ENCODE measurements around the gene AUTS2. TPM values are rescaled to one million over a fixed set of nuclear protein-coding genes. Genes with fewer than 3 reads are reported as not detected.
A peak's percentile ranks its signal among the peaks of the same experiment; 100 is the strongest.

The AUTS2 gene
- total RNA-seq, 3 donors from 2014 or later: 31.5 to 94.3 (median 81.3) TPM

DNA sequence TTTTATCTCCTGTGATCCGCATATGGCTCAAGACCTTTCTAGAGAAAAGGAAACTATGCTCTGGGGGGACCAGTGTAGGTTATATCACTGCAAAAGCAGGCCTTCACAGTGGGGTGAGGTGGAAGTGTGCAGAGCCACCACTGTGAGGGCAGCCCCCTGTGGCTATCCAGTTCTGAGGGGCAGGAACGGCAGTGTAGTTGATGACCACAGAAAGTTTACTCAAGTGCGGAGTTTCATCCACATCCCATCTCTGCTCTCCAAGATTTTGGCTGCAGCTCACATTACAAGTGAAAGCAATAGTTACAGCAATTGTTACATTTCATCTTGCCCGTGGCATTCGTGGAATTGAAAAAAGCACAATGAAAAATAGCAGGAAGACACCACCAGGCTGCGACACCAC is 1187.8 kb downstream of the AUTS2 start:
- H3K9me3 ChIP-seq: no peaks in the 10 kb centered on the region
- no peak overlapping the region for H3K4me3 ChIP-seq
- TF ChIP-seq POLR2AphosphoS5 (IDR thresholded peaks at IDR 0.05) (no peak), POLR2A (IDR thresholded peaks at IDR 0.05) (no peak)
- TF ChIP-seq, protein P1, sequence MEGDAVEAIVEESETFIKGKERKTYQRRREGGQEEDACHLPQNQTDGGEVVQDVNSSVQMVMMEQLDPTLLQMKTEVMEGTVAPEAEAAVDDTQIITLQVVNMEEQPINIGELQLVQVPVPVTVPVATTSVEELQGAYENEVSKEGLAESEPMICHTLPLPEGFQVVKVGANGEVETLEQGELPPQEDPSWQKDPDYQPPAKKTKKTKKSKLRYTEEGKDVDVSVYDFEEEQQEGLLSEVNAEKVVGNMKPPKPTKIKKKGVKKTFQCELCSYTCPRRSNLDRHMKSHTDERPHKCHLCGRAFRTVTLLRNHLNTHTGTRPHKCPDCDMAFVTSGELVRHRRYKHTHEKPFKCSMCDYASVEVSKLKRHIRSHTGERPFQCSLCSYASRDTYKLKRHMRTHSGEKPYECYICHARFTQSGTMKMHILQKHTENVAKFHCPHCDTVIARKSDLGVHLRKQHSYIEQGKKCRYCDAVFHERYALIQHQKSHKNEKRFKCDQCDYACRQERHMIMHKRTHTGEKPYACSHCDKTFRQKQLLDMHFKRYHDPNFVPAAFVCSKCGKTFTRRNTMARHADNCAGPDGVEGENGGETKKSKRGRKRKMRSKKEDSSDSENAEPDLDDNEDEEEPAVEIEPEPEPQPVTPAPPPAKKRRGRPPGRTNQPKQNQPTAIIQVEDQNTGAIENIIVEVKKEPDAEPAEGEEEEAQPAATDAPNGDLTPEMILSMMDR (IDR thresholded peaks at IDR 0.05): no peak
- H3K27me3 ChIP-seq: no peaks in the 10 kb centered on the region
- peaks cover 13% of the 10 kb centered on the region for H3K36me3 ChIP-seq
- no peaks in the 10 kb centered on the region for H3K4me1 ChIP-seq
- no peak overlapping the region for H3K27ac ChIP-seq
- DNase-seq (ENCODE audit: low spot score in 2 of 2): no peak
- intact Hi-C loops (cut with DNase I; ENCODE audit: low total_unique reads): no loop called here

DNA sequence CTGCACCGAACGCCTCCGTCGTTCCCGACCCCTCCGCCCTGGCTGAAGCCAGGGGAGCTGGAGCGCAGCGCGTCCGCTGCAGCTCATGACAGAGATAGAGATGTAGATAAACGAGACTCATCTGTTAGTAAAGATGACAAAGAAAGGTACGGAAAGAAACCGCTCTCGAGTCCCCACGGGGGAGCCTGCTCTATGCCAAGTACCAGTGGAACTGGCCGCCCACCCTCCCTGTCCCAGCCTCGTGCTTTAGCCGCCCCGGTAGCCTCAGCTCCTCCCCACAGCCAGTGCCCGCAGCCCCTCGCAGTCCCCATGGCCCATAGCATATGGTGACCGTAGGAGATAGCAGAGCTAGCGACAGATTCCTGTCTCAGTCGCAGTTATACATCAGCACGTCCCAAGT is 1189.0 kb downstream of the AUTS2 start:
- intact Hi-C loops (cut with DNase I; ENCODE audit: low total_unique reads): no loop called here
- Histone ChIP-seq H3K27ac (no peak overlapping the region), H3K9me3 (no peaks in the 10 kb centered on the region), H3K36me3 (peaks cover 13% of the 10 kb centered on the region), H3K27me3 (no peaks in the 10 kb centered on the region), H3K4me1 (no peaks in the 10 kb centered on the region), H3K4me3 (no peak overlapping the region)
- no peak for DNase-seq (ENCODE audit: low spot score in 2 of 2)
- TF ChIP-seq, protein P1 (IDR thresholded peaks at IDR 0.05): no peak
- no peak for TF ChIP-seq POLR2A (IDR thresholded peaks at IDR 0.05)
- no peak for TF ChIP-seq POLR2AphosphoS5 (IDR thresholded peaks at IDR 0.05)

DNA sequence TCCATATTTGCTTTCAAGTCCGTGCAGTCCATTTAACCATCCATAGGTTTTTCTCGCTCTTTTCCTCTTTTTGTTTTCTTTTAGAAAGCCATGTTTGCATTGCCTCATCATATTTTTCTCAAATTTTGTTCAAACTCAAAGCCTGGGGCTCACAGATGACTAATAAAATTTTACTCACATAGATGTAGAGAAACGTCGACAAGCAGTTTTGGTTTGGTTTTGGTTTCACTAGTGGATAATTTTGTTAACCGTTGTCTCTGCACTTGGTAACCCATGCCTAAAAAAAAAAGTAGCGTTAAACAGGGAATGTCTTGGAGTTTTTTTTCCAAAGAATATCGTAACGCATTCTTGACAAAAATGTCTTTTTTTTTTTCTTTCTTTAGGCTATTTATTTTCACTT is 1189.5 kb downstream of the AUTS2 start:
- no peak for DNase-seq (ENCODE audit: low spot score in 2 of 2)
- no peaks in the 10 kb centered on the region for H3K27me3 ChIP-seq
- H3K4me3 ChIP-seq: no peak overlapping the region
- no peak overlapping the region for H3K27ac ChIP-seq
- no peaks in the 10 kb centered on the region for H3K9me3 ChIP-seq
- intact Hi-C loops (cut with DNase I; ENCODE audit: low total_unique reads): no loop called here
- no peaks in the 10 kb centered on the region for H3K4me1 ChIP-seq
- peaks cover 13% of the 10 kb centered on the region for H3K36me3 ChIP-seq
- TF ChIP-seq POLR2A (IDR thresholded peaks at IDR 0.05) (no peak), POLR2AphosphoS5 (IDR thresholded peaks at IDR 0.05) (no peak)
- TF ChIP-seq, protein P1 (IDR thresholded peaks at IDR 0.05): no peak

DNA sequence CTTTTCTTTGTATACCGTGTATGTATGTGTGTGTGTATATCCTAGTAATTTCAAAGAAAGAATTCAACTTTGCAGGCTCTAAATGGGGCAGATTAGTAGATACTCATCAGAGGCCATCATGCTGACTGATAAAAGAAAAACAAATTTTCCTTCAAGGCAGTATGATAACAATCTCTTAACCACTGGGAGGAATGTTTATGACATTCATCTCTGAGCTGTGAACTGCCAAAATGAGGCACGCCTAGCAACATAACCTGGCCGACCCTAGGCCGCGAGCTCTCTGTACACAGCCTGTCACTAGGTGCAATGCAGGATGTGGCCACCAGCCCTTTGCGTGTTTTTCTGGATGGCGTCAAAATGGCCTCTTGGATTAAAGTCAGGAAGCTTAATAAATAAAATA is 1190.0 kb downstream of the AUTS2 start:
- Histone ChIP-seq H3K27me3 (no peaks in the 10 kb centered on the region), H3K36me3 (peaks cover 13% of the 10 kb centered on the region)
- TF ChIP-seq, protein P1 (IDR thresholded peaks at IDR 0.05): peak in 1 of 3 donors; percentile 35
- TF ChIP-seq POLR2A (IDR thresholded peaks at IDR 0.05): no peak

DNA sequence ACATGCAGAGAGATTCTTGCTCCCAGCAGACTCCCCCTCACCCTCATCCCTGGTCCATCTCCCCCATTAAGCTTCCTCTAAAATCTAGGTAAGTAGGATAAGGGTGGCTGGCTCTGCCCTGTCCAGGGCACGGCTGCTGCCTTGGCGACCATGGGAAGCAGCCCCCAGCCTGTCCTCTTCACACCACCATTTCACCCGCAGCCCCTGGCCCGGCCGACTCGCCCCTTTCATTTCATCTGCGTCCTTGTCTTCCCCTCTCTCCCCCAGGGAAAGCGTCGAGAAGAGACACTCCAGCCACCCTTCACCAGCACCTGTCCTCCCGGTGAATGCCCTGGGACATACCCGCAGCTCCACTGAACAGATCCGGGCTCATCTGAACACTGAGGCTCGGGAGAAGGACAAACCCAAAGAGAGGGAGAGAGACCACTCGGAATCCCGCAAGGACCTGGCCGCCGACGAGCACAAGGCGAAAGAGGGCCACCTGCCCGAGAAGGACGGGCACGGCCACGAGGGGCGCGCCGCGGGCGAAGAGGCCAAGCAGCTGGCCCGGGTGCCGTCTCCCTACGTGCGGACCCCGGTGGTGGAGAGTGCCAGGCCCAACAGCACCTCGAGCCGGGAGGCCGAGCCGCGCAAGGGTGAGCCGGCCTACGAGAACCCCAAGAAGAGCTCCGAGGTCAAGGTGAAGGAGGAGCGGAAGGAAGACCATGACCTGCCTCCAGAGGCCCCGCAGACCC is 1191.4 kb downstream of the AUTS2 start:
- TF ChIP-seq, protein P1 (IDR thresholded peaks at IDR 0.05): no peak
- TF ChIP-seq POLR2A (IDR thresholded peaks at IDR 0.05) (no peak), POLR2AphosphoS5 (IDR thresholded peaks at IDR 0.05) (no peak)
- no peak for DNase-seq (ENCODE audit: low spot score in 2 of 2)
- Histone ChIP-seq H3K9me3 (no peaks in the 10 kb centered on the region), H3K4me3 (no peak overlapping the region), H3K27ac (no peak overlapping the region), H3K36me3 (peaks cover 13% of the 10 kb centered on the region), H3K4me1 (no peaks in the 10 kb centered on the region), H3K27me3 (no peaks in the 10 kb centered on the region)
- intact Hi-C loops (cut with DNase I; ENCODE audit: low total_unique reads): no loop called here

More for the DNA sequence above, 1190.0 kb downstream of the AUTS2 start:
- H3K27ac ChIP-seq: no peak overlapping the region
- H3K4me3 ChIP-seq: no peak overlapping the region
- DNase-seq (ENCODE audit: low spot score in 2 of 2): peak in 1 of 2 donors; percentile 63
- intact Hi-C loops (cut with DNase I; ENCODE audit: low total_unique reads): no loop called here
- no peaks in the 10 kb centered on the region for H3K4me1 ChIP-seq
- no peaks in the 10 kb centered on the region for H3K9me3 ChIP-seq

All from breast epithelium (tissue), 4 donors.